Measurements from ENCODE around the gene HES6. TPM values are rescaled to one million over a fixed set of nuclear protein-coding genes. Genes with fewer than 3 reads are reported as not detected.

The HES6 gene
- total RNA-seq, 4 donors from 2014 or later, result 10.9 to 49.1 (median 27.2) TPM

DNA sequence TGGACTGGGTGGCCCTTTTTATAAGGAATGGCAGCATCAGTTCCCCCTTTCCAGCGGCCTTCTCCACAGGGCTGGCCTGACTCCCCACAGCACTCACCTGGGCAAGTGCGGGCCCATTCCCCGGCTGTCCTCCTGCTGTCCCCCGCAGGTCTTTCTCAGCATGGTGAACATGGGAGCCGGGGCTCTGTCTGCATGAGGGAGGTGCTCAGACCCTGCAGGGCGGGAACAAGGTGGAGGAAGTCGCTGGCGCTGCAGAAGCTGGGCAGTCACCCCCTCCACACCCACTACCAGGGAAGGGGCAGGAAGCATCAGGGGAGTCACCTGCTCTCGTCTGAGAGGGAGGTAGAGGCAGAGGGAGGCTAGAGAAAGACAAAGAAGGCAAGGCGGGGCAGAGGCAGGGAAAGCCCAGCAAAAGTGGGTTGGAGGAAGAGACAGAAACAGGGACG is 12.2 kb downstream of the HES6 start:
- intact Hi-C loops (cut with DNase I; ENCODE audit: low total_unique reads), result no loop called here
- Histone ChIP-seq H3K4me1 (peaks cover 3 to 14% of the 10 kb centered on the region in 2 donors), H3K27ac (no peak overlapping the region), H3K4me3 (no peak overlapping the region), H3K9me3 (no peaks in the 10 kb centered on the region), H3K36me3 (no peaks in the 10 kb centered on the region), H3K27me3 (no peaks in the 10 kb centered on the region)
- TF ChIP-seq, protein P1, sequence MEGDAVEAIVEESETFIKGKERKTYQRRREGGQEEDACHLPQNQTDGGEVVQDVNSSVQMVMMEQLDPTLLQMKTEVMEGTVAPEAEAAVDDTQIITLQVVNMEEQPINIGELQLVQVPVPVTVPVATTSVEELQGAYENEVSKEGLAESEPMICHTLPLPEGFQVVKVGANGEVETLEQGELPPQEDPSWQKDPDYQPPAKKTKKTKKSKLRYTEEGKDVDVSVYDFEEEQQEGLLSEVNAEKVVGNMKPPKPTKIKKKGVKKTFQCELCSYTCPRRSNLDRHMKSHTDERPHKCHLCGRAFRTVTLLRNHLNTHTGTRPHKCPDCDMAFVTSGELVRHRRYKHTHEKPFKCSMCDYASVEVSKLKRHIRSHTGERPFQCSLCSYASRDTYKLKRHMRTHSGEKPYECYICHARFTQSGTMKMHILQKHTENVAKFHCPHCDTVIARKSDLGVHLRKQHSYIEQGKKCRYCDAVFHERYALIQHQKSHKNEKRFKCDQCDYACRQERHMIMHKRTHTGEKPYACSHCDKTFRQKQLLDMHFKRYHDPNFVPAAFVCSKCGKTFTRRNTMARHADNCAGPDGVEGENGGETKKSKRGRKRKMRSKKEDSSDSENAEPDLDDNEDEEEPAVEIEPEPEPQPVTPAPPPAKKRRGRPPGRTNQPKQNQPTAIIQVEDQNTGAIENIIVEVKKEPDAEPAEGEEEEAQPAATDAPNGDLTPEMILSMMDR (IDR thresholded peaks at IDR 0.05 in 4 of 5, conservative IDR thresholded peaks at IDR 0.05 in 1 of 5), result no peak
- TF ChIP-seq POLR2A (IDR thresholded peaks at IDR 0.05), result no peak
- DNase-seq, result no peak
- ATAC-seq, result no peak
- in situ Hi-C loops (cut with MboI; ENCODE audit: low sequenced_read_pairs in 4 of 4), result no loop called here

DNA sequence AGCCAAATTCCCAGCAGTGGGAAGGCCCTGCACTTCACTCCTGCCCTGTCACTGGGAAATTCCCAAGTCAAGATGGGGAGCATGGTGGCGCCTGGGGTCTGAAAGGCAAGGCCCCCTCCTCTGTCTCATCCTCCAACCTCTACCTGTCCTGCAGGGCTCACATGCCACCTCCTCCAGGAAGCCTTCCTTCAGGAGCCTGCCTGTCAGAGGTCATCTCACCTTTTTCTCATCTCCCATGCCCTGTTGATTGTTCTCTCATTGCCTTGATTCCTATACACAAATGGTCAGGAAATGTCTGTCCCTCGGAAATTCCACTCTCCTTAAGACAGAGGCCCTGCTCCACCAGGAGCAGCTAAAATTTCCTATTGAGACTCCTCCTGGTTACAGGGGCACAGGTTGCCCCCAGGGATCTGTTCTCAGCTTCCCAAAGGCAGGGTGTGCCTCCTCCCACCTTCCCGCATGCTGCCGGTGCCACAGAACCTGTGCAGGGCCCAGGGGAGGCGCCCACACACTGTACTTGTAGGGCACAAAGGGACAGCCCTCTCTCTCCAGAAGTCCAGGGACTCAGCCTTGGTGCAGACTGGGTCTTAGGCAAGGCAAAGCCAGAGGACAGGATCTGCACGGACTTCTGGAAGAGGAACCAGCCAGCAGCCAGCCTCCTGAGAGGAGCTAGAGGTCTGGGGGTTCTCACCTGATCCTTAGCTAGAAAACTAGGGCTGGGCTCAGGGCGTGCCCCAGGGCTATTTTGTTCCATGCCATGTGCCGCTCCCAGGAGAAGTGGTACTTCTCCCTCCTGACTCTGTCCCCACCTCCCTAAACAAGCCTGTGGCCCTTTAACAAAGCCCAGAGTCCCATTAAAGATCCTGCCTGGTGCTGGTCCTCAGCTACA is 12.9 kb downstream of the HES6 start:
- Histone ChIP-seq H3K4me1 (peaks cover 3 to 14% of the 10 kb centered on the region in 2 donors), H3K4me3 (no peak overlapping the region), H3K36me3 (no peaks in the 10 kb centered on the region), H3K27me3 (no peaks in the 10 kb centered on the region), H3K9me3 (no peaks in the 10 kb centered on the region), H3K27ac (no peak overlapping the region)
- in situ Hi-C loops (cut with MboI; ENCODE audit: low sequenced_read_pairs in 4 of 4), result no loop called here
- intact Hi-C loops (cut with DNase I; ENCODE audit: low total_unique reads), result no loop called here
- ATAC-seq, result no peak
- DNase-seq, result no peak
- no peak for TF ChIP-seq POLR2A (IDR thresholded peaks at IDR 0.05)
- TF ChIP-seq, protein P1 (IDR thresholded peaks at IDR 0.05 in 4 of 5, conservative IDR thresholded peaks at IDR 0.05 in 1 of 5), result no peak

DNA sequence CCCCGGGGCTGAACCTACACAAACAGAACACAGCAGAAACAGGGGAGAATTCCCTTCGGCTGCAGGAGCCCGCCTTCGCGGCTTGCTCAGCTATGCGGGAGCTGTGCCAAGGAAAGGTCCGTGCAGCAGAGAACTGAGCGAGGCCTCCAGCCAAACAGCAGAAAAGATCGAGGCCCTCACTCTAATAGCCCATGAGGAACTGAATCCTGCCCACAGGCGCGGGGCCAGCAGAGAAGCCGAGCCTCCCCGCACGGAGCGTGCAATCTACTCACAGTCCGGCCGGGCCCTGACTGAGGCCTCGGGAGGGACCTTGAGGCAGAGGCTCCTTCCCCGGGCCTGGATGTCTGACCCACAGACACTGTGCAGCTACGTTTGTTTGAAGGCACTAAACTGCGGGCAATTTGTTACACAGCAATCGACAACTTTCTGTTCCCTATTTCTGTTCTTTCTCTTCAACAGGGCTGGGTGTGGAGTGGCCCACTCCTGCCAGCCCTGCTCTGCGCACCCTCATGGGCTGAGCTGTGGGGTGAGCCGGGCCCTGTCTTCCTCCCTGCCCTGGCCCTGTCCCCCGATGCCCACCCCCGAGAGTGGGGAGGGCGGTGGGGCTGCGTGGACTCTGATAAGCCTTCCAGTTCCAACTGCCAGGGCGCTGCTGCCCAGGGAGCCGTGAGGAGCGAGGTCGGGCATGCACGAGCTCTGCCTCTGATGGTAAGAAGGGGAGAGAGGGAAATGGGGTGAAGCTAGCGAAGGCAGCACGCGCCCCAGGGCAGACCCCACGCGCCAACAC is 13.7 kb downstream of the HES6 start:
- no peak for TF ChIP-seq POLR2A (IDR thresholded peaks at IDR 0.05)
- TF ChIP-seq, protein P1 (IDR thresholded peaks at IDR 0.05 in 4 of 5, conservative IDR thresholded peaks at IDR 0.05 in 1 of 5), result no peak
- in situ Hi-C loops (cut with MboI; ENCODE audit: low sequenced_read_pairs in 4 of 4) (no loop called here), intact Hi-C loops (cut with DNase I; ENCODE audit: low total_unique reads) (no loop called here)
- Histone ChIP-seq H3K9me3 (no peaks in the 10 kb centered on the region), H3K36me3 (no peaks in the 10 kb centered on the region), H3K27ac (no peak overlapping the region), H3K4me3 (no peak overlapping the region), H3K27me3 (no peaks in the 10 kb centered on the region), H3K4me1 (peaks cover 2 to 6% of the 10 kb centered on the region in 2 donors)
- DNase-seq (no peak), ATAC-seq (no peak)

DNA sequence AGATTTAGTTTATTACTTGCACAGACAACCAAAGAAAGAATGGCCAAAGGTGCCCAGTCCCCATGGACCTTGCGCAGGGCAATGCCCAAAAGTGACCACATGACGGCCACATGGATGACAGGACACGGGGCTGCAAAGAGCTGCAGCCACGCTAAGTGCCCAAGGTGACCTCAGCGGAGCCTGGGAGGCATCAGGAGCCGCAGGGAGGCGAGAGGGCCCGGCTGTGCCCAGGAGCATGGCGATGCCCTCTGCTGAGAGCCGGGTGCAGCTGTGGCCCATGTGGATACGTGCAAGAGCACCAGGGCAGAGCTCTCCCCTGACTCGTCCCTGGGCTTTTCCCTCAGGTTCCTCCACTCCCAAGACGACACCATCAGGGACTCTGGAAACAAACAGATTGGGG is 14.7 kb downstream of the HES6 start:
- TF ChIP-seq, protein P1 (IDR thresholded peaks at IDR 0.05 in 4 of 5, conservative IDR thresholded peaks at IDR 0.05 in 1 of 5), result no peak
- no peak for TF ChIP-seq POLR2A (IDR thresholded peaks at IDR 0.05)
- intact Hi-C loops (cut with DNase I; ENCODE audit: low total_unique reads), result no loop called here

More for the DNA sequence above, 14.7 kb downstream of the HES6 start:
- Histone ChIP-seq H3K9me3 (no peaks in the 10 kb centered on the region), H3K27me3 (no peaks in the 10 kb centered on the region), H3K4me1 (peaks cover 0 to 5% of the 10 kb centered on the region in 2 donors), H3K4me3 (no peak overlapping the region), H3K27ac (no peak overlapping the region), H3K36me3 (no peaks in the 10 kb centered on the region)
- no peak for ATAC-seq
- in situ Hi-C loops (cut with MboI; ENCODE audit: low sequenced_read_pairs in 4 of 4), result no loop called here
- DNase-seq, result no peak

All from gastrocnemius medialis (tissue), 4 donors.